NB4 (cell line): ENCODE data around the gene GRIK3.

Experiments used
- DNase-seq: peaks from one replicate; pipeline ENCODE4 v3.0.0; 2010; ENCODE audit warnings: low read depth
- H3K4me3 ChIP-seq: one replicate; pipeline ENCODE4 v1.5.1; 2011; ENCODE audit warnings: mild to moderate bottlenecking, low read depth, low read length, moderate library complexity
- CTCF ChIP-seq: IDR thresholded peaks from one replicate; pipeline ENCODE4 v1.5.1; 2012; ENCODE audit warnings: low read depth, low read length
- MAX ChIP-seq: IDR thresholded peaks from 2 replicates; pipeline ENCODE4 v1.6.1; 2011; ENCODE audit warnings: low read depth, low read length
- MYC ChIP-seq: IDR thresholded peaks from 2 replicates; pipeline ENCODE4 v1.6.1; 2011; ENCODE audit warnings: low read depth, low read length
- POLR2A ChIP-seq: IDR thresholded peaks from 2 replicates; pipeline ENCODE4 v1.6.1; 2011; ENCODE audit warnings: mild to moderate bottlenecking; ENCODE audit not compliant: insufficient read length; ENCODE audit errors: extremely low read depth

Gene GRIK3

GRCh38 chr1:36866169-36866814 lies 168.0 kb downstream of the GRIK3 start:
- H3K4me3 ChIP-seq = no peak overlapping the region
- no peak for DNase-seq
- TF ChIP-seq MYC = no peak
- TF ChIP-seq POLR2A = no peak
- TF ChIP-seq CTCF = no peak
- no peak for TF ChIP-seq MAX

GRCh38 chr1:36865602-36865900 lies 168.8 kb downstream of the GRIK3 start:
- TF ChIP-seq MYC (no peak), MAX (no peak), CTCF (no peak), POLR2A (no peak)
- H3K4me3 ChIP-seq = no peak overlapping the region
- no peak for DNase-seq

- DNase-seq = no peak
- TF ChIP-seq MYC = no peak
- no peak for TF ChIP-seq POLR2A
- no peak for TF ChIP-seq CTCF
- no peak for TF ChIP-seq MAX
- no peak overlapping the region for H3K4me3 ChIP-seq
These were observed 169.3 kb downstream of the GRIK3 start for GRCh38 chr1:36864823-36865601.

GRCh38 chr1:36864182-36864822 lies 170.0 kb downstream of the GRIK3 start:
- peak; percentile 75 for TF ChIP-seq CTCF
- no peak for TF ChIP-seq MYC
- peak; percentile 57 for DNase-seq
- no peak overlapping the region for H3K4me3 ChIP-seq

- TF ChIP-seq MAX (no peak), POLR2A (no peak), CTCF (no peak), MYC (no peak)
- DNase-seq = no peak
- H3K4me3 ChIP-seq = no peak overlapping the region
These were observed 170.8 kb downstream of the GRIK3 start for GRCh38 chr1:36863500-36863899.

- H3K4me3 ChIP-seq = no peak overlapping the region
- no peak for DNase-seq
- no peak for TF ChIP-seq MYC
- TF ChIP-seq POLR2A = no peak
- TF ChIP-seq MAX = no peak
- no peak for TF ChIP-seq CTCF
These were observed 171.3 kb downstream of the GRIK3 start for GRCh38 chr1:36863061-36863460.
